Measurements from ENCODE around the gene AGRN.
"Not testable (repeated sequence)": the region's sequence is repeated elsewhere in the genome, so short reads cannot be mapped to it uniquely, and the experiment has no call there.

Gene AGRN

DNA sequence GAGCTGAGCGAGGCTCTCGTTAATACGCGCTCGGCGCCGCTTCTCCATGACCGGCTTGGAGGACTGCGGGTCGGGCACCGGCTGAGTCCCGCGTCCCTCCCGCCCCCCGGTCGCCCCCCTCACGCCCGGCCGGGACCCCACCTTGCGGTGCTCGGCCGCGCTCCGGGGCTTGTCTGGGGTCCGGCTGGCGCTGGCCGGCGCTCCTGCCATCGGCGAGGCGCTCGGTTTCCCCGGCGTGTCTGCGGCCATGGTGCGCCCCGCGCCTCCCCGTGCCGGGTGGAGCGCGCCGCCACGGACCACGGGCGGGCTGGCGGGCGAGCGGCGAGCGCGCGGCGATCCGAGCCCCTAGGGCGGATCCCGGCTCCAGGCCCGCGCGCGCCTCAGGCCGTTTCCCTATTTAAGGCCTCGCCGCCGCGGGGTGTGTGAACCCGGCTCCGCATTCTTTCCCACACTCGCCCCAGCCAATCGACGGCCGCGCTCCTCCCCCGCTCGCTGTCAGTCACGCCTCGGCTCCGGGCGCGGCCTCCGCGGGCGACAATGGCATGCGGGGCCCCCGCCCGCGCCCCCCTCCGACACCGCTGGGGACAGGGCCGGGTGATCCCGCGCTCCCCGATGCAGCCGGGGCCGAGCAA is 20.1 kb upstream of the AGRN start, which contains the start of gene HES4:
Gene HES4, minus strand, starts transcription at position 373 of the 632 bp plus-strand sequence. Its CDS starts 124 bp downstream, at position 249.
- peak in 56 of 58 donors; percentile 31 to 89 (median 71) for DNase-seq

DNA sequence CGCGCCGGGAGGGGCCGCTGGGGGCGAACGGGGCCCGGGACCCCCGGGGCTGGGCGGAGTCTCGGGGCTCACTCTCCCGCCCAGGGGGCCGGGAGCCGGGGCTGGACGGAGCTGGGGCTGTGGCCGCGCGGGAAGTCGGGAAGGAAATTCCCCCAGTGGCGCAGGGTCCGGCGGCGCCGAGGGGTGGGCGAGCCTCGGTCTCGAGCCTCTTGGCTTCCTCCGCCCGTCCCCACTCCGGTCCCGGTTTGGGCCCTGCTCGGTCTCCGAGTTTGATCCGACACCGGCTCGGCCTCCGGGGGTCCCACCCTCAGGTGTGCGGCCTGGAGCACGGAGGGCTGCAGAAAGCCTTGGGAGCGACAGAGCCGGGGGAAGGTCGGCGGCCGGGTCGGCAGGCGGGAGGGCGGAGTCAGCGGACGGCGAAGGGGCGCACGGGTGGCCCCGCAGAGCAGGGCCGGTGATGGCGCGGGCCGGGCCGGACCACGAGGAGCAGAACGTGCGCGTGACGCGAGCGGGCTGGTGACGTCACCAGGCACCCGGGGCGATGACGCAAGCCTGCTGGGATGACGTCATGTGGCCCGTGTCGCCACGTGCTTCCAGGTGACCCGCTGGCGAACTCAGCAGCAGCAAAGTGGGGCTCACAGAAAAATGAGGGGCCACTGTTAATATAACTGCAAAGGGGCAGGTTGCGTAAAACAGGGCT is 19.4 kb upstream of the AGRN start:
- DNase-seq = peak in 51 of 58 donors; percentile 25 to 89 (median 63)

DNA sequence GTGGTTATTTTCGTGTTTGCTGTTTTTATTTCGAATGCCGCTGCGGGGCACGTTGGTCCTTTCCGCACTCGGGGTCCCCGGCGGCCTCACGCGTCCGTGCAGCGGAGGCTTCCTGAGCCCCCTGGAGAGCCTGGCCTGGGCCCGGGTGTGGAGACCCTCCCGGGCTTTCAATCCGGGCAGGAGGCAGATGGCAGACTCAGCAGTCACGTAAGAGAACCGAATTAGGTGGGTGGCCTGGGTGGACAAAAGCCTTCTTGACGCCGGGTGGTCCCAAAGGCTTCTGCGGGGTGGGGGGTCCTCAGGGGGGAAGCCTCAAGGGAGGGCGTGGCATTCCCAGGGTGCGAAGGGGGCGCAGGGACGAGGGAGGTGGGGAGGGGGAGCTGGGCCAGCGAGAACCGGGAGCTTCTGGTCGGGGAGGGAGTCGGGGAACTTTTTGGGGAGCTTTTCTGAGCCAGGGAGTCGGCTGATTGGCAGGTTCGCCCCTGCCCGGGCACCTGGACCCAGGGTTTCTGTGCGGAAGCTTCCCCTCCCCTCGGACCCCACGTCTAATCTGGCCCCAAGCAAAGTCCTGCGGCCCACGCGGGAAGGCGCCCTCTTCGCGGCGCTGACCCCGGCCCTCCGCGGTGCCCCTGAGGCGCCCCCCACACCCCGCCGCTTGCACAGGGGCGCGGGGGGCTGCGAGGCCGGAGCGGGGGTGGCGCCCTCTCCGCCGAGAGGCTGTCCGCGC is 18.7 kb upstream of the AGRN start:
- DNase-seq = no peak

DNA sequence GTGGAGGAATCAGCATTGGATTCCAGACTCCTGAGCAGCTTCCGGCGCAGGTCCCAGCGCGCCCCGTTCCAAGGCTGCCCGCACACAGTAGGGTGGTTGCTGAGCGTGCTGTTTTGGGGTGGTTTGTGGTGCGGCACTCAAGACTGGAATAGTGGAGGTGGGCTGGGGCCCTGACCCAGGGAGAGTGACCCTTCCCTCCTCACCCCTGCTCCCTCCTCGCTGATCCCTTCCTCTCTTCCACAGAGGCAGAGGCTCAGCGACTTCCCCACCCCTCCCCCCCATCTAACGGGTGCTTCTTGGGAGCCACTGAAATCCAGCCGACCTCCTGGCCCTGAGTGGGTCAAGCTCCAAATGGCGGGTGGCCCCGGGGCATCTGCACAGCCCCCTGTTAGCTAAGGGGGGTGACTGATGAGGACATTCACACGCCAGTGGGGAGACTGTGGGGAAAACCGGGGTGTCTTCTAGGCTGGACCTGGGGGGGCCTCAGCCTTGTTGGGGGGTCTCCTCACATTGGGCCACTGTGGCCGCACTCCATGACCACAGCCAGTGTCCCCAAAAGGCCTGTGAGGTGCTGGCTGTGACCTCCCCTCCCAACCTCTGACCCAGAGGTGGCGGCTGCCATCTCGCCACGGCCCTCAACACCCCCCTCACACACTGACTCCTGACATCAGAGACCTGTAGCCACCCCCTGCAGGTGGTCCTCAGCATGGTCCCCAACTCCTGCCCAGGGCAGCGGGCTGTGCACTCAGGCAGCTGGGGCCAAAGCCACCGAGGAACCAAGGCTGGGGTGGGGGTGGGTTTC is 16.1 kb upstream of the AGRN start:
- no peak for DNase-seq

DNA sequence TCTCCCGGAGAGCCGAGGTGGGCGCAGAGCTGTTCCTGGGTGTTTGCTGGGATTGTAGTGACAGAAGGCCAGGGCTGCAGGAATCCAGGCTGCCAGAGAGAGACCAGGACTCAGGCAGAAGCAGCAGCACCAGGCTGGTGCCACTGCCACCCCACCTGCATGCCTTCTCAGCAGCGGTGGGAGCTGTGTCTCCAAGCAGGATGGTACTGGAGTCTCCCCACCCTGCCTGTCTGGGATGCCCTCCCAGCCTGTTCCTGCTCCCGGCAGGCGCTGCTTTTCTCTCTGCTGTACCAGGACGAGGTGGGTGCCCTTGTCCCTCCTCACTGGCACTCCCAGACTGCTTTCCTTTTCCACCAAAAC is 15.5 kb upstream of the AGRN start:
- no peak for DNase-seq

DNA sequence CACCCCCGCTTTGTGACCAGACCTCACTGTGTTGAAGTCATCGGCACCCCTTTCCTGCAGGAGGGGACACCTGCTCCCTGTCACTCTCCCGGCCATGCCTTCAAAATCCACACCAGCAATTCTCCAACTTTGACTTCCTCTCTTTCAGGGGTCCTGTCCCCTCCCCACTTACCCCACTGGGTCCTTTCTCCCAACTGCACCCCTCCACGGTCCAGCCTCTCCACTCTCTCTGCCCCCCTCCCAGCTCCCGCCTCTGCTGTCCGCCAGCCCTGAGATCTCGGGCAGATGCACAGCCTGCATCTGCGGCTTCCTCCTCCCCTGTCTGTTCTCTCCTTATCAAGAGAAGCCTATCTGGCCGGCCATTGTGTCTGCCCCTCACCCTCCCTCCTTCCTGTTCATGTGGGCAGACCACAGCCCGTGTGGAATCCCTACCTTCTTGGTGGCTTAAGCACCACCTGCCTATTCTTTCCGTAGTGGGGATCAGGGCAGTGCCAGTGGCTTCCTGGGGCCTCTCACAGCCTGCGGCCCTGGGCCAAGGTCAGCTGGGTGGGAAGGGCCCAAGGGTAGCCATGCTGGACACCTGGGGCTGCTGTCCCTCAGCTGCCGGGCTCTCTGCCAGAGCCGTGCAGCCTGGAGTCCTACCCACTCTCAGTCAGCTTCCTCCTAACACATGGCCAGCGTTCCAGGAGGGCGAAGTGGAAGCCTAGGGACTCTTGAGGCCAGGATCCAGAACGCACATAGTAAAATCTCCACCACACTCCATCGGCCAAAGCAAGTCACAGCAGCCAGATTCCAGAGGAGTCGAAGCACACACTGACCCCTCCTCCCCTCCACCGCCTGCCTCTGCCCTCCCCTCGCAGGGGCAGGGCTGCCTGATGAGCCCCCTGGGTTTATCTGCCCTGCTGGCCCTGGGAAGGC is 14.9 kb upstream of the AGRN start:
- no peak for DNase-seq

DNA sequence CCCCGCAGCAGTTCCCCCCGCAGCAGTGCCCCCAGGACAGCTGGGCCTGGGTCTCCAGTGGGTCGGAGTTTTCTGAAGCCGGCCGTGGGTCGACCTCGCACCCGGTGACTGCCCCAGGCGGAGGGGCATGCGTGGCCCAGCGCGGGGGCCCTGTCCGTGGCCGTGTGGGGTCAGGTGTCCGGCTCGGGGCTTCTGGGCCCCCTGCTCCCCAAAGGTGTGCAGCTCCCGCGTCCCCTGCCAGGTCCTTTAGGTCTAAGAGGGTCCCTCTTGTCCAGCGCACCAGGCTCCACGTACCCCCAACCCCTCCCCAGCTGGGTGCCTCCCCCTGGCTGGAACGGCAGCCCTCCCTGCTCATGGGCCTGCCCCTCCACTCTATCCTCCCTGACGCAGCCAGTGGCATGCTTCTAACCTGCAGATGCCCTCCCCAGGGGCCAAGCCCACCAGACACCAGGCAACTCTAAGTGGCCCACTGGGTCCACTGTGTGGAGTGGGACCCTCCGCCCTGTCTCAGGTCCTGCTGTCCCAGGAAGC is 14.1 kb upstream of the AGRN start:
- no peak for DNase-seq

DNA sequence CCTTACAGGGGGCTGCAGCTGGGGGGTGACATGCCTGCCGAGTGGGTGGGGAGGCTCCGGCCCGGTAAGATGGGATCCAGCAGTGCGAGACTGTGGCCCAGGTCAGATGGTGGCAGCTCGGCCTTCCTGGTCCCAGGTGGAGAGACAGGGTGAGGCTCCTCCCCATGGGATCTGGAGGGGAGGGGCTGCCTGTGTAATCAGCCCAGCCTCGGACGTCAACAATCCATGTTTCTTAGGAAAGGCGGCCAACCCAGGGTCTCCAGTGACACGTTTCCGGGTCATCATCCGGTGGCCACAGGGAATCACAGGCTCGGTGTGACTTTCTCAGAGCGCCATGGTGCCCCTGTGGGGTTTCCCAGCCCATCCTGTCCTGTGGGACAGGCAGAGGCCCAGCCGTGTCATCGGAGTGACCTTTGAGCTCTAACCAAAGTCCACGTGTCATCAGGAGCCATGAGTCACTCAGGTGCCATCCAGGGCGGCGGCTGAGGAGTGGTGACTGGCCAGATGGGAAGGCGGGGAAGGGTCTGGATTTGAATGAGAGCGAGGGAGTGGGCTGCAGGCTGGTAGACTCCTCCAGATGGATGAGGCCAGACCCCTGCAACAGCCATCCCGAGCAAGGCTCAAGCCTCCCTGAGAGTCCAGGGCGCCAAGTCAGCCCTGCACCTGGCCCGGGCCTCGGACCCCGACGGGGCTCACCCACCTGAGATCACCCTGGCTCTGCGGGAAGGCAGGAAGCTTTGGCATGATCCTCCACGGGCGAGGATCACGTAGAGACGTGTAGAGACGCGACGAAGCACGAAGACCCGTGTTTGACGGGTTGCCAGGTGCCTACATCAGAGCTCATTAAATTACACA is 13.4 kb upstream of the AGRN start:
- no peak for DNase-seq

DNA sequence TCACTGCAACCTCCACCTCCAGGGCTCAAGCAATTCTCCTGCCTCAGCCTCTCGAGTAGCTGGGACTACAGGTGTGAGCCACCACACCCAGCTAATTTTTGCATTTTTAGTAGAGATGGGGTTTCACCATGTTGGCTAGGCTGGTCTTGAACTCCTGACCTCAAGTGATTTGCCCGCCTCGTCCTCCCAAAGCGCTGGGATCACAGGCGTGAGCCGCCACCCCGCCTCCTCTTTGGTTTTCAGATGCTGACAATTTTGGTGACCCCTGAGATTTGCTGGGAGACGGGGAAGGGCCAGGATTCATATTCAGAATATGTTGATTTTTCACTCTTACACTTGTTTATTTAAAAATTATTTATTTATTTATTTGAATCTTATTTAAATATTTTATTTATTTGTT is 9.8 kb upstream of the AGRN start:
- DNase-seq = not testable (repeated sequence)

DNA sequence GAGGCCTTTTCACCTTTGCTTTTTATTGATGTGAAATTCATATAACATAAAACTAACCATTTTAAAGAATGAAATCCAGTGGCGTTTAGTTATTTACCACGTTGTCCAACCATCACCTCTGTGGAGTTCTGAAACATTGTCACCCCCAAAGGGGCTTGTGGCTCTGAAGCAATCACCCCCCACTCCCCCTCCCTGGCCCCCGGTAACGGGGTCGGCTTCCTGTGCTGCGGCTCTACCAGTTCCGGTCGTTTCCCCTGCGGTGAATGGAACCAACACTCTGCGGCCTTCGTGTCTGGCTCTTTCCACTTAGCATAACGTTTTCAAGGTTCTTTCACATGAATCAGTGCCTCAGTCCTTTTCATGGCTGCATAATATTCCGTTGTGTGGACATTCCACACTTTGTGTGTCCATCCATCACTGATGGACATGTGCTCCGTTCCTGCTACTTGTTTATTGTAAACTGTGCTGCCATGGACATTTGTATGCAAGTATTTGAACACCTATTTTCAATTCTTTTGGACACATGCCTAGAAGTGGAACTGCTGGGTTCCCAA is 8.4 kb upstream of the AGRN start:
- DNase-seq = no peak

DNA sequence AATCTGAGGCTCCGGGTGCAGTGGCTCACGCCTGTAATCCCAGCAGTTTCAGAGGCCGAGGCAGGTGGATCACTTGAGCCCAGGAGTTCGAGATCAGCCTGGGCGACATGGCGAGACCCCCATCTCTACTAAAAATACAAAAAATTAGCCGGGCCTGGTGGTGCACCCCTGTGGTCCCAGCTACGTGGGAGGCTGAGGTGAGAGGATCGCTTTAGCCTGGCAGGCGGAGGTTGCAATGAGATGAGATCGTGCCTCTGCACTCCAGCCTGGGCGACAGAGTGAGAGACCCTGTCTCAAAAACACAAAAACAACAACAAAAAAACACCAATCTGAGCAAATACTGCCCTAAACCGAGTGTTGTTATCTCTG is 7.2 kb upstream of the AGRN start:
- not testable (repeated sequence) for DNase-seq

DNA sequence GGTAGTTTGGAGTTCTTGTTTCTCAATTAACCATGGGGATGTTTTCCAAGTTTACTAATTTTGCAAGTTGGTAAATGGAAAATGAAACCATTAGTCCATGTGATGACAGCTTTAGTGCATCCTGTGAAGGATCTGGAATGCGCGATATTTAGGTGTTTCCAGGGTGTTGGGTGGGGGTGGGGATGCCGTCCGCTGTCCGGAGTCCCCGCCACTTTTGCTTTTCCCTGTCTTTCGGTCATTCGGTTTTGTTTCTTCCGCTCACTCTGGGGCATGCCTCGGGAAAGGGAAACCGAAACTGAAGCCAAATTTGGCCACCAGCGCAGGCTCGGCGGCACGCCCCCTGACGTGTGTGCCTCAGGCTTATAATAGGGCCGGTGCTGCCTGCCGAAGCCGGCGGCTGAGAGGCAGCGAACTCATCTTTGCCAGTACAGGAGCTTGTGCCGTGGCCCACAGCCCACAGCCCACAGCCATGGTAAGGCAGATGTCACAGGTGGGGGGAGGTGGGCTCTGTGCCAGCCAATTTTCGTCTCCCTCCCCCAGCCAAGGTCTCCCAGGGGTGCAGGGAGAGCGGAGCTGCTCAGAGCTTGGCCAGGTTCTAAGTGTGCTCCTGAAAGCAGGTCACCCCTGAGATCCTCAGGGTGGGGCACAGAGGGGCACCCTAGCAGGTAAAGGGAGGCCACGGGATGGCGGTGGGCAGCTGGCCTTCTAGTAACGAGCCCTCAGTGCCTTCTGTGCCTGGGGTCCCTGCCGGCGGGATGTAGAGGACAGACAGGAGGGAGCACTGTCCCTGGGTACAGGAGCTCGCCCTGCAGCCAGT is 6.6 kb upstream of the AGRN start, which contains the start of gene ISG15:
Gene ISG15, plus strand, starts transcription at position 393 of the 817 bp plus-strand sequence. Its CDS starts 77 bp downstream, at position 470.
- peak in 54 of 58 donors; percentile 40 to 87 (median 69) for DNase-seq

DNA sequence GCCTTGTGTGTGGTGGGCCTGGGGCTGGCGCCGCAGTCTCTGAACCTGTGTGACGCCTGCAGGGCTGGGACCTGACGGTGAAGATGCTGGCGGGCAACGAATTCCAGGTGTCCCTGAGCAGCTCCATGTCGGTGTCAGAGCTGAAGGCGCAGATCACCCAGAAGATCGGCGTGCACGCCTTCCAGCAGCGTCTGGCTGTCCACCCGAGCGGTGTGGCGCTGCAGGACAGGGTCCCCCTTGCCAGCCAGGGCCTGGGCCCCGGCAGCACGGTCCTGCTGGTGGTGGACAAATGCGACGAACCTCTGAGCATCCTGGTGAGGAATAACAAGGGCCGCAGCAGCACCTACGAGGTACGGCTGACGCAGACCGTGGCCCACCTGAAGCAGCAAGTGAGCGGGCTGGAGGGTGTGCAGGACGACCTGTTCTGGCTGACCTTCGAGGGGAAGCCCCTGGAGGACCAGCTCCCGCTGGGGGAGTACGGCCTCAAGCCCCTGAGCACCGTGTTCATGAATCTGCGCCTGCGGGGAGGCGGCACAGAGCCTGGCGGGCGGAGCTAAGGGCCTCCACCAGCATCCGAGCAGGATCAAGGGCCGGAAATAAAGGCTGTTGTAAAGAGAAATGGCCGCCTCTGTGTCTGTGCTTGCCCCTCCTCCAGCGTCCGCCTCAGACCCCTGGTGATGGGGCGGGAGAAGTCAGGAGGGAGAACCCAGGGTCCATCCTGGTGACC is 5.8 kb upstream of the AGRN start:
- no peak for DNase-seq

DNA sequence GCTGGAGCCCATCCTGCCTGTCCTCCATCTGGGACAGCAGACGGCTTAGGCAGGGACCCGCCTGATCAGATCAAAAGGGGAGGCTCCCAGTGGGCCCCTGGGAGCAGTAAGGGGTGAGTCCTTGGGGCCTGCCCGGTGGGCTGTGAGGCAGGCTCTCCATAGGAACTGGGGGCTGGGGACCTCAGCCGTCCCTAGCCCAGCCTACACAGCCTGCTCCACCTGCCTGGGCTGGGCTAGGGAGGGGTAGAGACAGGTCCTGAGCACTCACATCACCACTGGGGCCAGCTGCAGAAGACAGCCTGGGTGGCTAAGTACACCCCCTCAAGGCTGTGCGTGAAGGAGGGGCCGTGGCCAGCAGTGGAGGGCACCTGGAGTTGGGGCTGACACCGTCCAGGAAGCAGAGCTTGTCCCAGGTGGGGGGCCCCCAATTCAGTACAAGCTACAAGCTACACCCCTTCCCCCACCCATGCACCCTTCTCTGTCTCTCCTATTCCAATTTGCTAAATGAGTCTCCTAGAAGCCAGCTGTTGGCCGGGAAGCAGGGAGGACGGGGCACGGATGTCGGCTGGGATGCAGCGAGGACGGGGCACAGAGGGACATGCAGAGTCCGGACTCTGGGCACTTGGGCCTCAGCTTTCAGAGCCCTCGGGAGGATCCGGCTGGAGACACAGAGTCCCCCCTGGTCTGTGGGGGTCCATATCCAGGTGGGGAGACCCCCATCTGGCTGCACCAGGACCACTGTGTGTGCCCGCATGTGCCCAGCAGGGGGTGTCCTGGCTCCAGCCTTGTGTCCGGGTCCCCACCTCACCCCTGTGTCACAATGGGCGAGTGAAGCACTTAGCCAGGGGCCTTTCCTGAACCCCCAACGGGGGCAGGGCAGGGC is 4.9 kb upstream of the AGRN start:
- DNase-seq = no peak

DNA sequence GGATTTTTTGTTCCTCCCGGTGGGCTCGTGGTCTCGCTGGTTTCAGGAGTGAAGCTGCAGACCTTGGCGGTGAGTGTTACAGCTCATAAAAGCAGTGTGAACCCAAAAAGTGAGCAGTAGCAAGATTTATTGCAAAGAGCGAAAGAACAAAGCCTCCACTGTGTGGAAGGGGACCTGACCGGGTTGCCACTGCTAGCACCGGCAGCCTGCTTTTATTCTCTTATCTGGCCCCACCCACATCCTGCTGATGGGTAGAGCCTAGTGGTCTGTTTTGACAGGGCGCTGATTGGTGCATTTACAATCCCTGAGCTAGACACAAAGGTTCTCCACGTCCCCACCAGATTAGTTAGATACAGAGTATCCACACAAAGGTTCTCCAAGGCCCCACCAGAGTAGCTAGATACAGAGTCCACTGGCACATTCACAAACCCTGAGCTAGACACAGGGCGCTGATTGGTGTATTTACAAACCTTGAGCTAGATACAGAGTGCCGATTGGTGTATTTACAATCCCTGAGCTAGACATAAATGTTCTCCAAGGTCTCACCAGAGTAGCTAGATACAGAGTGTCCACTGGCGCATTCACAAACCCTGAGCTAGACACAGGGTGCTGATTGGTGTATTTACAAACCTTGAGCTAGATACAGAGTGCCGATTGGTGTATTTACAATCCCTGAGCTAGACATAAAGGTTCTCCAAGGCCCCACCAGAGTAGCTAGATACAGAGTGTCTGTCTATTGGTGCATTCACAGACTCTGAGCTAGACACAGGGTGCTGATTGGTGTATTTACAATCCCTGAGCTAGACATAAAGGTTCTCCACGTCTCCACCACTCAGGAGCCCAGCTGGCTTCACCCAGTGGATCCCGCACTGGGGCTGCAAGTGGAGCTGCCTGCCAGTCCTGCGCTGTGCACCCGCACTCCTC is 2.3 kb upstream of the AGRN start:
- not testable (repeated sequence) for DNase-seq

Measured in anterior cingulate cortex (tissue), 58 donors.